Spinal cord (tissue), 10 donors: ENCODE measurements around the gene DDX50. TPM values are rescaled to one million over a fixed set of nuclear protein-coding genes. Genes with fewer than 3 reads are reported as not detected.
"Not testable (repeated sequence)": the region's sequence is repeated elsewhere in the genome, so short reads cannot be mapped to it uniquely, and the experiment has no call there.

Experiments used
- DNase-seq, 6 donors: peaks; one replicate each; pipeline versions ENCODE4 v3.0.0 to v3.0.0-alpha.2; 2013 to 2015; ENCODE audit warnings: low spot score in 6 of 6, low read depth in 4 of 6
- H3K27ac ChIP-seq: one replicate; pipeline ENCODE4 v1.5.1; 2013; ENCODE audit warnings: low read depth, low read length, control low read depth
- H3K27me3 ChIP-seq: one replicate; pipeline ENCODE4 v1.6.1; 2013; ENCODE audit warnings: low read length; ENCODE audit not compliant: control insufficient read depth, insufficient read depth
- H3K36me3 ChIP-seq: one replicate; pipeline ENCODE4 v1.6.1; 2013; ENCODE audit warnings: low read length; ENCODE audit not compliant: control insufficient read depth, insufficient read depth
- H3K4me1 ChIP-seq: one replicate; pipeline ENCODE4 v1.6.1; 2013; ENCODE audit warnings: low read length; ENCODE audit not compliant: control insufficient read depth, insufficient read depth
- H3K4me3 ChIP-seq: one replicate; pipeline ENCODE4 v1.5.1; 2013; ENCODE audit warnings: low read depth, low read length, control low read depth
- H3K9me3 ChIP-seq: one replicate; pipeline ENCODE4 v1.6.1; 2013; ENCODE audit warnings: low read length; ENCODE audit not compliant: control insufficient read depth, insufficient read depth
- WGBS: methylation state at CpG from one replicate; pipeline ENCODE4 v1.1.5; 2013; ENCODE audit warnings: missing lambda C conversion rate; ENCODE audit not compliant: insufficient coverage; 5-methylcytosine and 5-hydroxymethylcytosine counted together
- polyA plus RNA-seq, 2 donors: library from polyadenylated mRNA; unstranded; fragments of 120-200 nt; gene quantifications; one replicate each; pipeline ENCODE4 v1.2.1, GENCODE V29; 2013; ENCODE audit not compliant: insufficient read length in 2 of 2
- total RNA-seq, 2 donors: library from RNA; depleted of rRNA in 1 of 2; stranded (reverse); fragments of 120-200 nt in 1 of 2; fragments of >200 nt in 1 of 2; gene quantifications; one replicate each; pipeline versions ENCODE4 v1.2.3 to v1.2.4, GENCODE V29; 2013 to 2014
- donor health status: healthy.

Gene DDX50
- total and polyA plus RNA-seq, 4 donors = 32.6 to 51.8 (median 39.7) TPM

DNA sequence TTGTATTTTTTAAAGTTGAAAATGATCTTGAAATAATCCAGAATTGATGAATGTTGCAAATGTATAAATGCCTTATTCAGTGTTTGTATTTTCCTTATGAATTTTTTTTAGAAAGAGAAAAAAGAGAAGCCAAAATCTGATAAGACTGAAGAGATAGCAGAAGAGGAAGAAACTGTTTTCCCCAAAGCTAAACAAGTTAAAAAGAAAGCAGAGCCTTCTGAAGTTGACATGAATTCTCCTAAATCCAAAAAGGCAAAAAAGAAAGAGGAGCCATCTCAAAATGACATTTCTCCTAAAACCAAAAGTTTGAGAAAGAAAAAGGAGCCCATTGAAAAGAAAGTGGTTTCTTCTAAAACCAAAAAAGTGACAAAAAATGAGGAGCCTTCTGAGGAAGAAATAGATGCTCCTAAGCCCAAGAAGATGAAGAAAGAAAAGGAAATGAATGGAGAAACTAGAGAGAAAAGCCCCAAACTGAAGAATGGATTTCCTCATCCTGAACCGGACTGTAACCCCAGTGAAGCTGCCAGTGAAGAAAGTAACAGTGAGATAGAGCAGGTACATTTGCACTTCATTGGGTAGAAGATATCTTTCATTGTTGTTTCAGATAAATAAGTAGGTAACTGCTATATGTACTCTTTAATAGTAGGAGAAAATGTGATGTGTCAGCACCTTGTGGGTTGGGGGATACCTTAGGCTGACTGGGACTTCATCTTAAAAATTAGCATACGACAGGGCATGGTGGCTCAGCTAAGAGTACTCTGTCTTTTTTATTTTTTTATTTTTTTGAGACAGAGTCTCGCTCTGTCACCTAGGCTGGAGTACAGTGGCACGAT is 58.8 kb downstream of the DDX50 start:
- peaks cover 8% of the 10 kb centered on the region for H3K4me1 ChIP-seq
- no peaks in the 10 kb centered on the region for H3K27me3 ChIP-seq
- peaks cover 25% of the 10 kb centered on the region for H3K36me3 ChIP-seq
- 100% methylated on average over 1 of the region's 4 CpGs for WGBS
- no peaks in the 10 kb centered on the region for H3K9me3 ChIP-seq
- no peak overlapping the region for H3K27ac ChIP-seq
- no peak for DNase-seq
- H3K4me3 ChIP-seq = no peak overlapping the region

DNA sequence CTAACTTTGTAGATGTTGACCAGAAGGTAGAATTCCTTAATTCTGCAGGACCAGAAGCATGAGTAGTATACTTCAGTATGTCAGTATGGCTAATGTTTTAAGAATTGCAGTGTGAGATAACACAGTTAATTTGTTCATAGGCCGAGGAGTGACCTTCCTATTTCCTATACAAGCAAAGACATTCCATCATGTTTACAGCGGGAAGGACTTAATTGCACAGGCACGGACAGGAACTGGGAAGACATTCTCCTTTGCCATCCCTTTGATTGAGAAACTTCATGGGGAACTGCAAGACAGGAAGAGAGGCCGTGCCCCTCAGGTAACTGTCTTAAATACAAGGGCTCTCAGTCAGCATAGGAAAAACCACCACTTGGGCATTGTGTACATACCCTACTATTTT is 62.0 kb downstream of the DDX50 start:
- H3K4me3 ChIP-seq = no peak overlapping the region
- WGBS = 100% methylated on average over 2 of the region's 4 CpGs
- no peaks in the 10 kb centered on the region for H3K4me1 ChIP-seq
- H3K27ac ChIP-seq = no peak overlapping the region
- no peaks in the 10 kb centered on the region for H3K27me3 ChIP-seq
- no peak for DNase-seq
- no peaks in the 10 kb centered on the region for H3K9me3 ChIP-seq
- peaks cover 45% of the 10 kb centered on the region for H3K36me3 ChIP-seq

DNA sequence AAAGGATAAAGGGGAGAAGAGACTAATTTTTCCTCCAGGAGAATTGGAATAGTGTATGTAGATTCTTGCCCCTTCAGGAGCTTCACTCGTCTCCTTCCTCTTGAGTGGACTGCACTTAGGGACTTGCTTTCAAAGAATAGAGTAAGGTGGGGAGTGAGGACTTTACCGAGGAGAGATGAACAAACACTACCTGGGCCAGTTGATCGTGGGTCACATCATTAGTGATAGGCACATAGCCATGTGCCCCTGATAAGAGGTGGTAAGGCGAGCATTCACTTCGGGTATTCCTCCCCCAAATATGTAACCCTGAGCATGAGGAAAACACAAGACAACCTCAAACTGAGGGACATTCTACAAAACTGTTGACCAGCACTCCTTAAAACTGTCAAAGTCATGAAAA is 72.9 kb downstream of the DDX50 start:
- no peaks in the 10 kb centered on the region for H3K27me3 ChIP-seq
- peaks cover 54% of the 10 kb centered on the region for H3K36me3 ChIP-seq
- no peak overlapping the region for H3K4me3 ChIP-seq
- no peaks in the 10 kb centered on the region for H3K4me1 ChIP-seq
- no peak for DNase-seq
- H3K27ac ChIP-seq = no peak overlapping the region
- H3K9me3 ChIP-seq = no peaks in the 10 kb centered on the region
- WGBS = 93% methylated on average over 2 of the region's 5 CpGs

DNA sequence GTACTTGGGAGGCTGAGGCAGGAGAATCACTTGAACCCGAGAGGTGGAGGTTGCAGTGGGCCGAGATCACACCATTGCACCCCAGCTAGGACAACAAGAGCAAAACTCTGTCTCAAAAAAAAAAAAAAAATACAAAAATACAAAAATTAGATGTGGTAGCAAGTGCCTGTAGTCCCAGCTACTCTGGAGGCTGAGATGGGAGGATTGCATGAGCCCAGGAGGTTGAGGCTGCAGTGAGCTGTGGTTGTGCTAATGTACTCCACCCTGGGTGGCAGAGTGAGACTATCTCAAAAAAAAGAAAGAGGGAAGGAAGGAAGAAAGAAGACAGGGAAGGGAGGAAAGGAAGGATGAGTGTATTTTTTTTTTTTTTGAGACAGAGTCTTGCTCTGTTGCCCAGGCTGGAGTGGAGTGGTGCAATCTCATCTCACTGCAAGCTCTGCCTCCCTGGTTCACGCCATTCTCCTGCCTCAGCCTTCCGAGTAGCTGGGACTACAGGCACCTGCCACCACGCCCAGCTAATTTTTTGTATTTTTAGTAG is 74.9 kb downstream of the DDX50 start:
- peaks cover 52% of the 10 kb centered on the region for H3K36me3 ChIP-seq
- H3K9me3 ChIP-seq, H3K27me3 ChIP-seq, DNase-seq, H3K27ac ChIP-seq, H3K4me1 ChIP-seq, H3K4me3 ChIP-seq: not testable (repeated sequence)
- no CpG with 5 or more reads among the region's 5 CpGs for WGBS

DNA sequence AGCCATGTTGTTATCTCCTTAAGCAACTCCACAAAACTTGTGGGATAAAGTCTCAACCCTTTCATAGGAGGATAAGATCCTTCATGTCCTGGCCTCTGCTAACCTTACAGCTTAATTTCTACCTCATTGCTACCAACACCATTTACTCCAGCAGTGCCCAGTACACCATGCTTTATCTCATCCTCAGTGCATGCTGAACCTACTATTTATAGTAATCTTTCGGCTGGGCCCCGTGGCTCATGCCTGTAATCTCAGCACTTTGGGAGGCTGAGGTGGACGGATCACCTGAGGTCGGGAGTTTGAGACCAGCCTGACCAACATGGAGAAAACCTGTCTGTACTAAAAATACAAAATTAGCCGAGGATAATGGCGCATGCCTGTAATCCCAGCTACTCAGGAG is 78.6 kb downstream of the DDX50 start:
- H3K9me3 ChIP-seq, H3K27me3 ChIP-seq, H3K4me1 ChIP-seq, H3K4me3 ChIP-seq, H3K27ac ChIP-seq, DNase-seq: not testable (repeated sequence)
- 83% methylated on average over 4 of the region's 6 CpGs for WGBS
- peaks cover 39% of the 10 kb centered on the region for H3K36me3 ChIP-seq

DNA sequence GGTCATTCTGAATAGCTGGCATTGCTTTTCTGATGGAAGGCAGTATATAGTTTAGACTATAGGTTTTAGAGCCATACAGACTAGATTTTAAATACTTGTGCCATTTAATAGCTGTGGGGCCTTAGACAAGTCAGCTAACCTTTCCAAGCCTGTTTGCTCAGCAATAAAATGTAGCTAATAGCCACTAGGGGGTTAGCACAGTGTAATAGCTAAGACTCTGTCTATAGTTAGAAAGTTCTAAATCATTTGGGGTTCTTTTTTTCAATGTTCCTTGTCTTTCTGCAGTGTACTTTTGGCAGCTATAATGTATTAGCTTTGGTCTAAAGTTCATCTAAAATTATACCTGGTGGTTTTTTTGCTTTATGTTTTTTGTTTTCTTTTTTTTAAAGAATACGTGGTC is 80.0 kb downstream of the DDX50 start:
- H3K4me3 ChIP-seq = no peak overlapping the region
- no CpG with 5 or more reads among the region's 1 CpG for WGBS
- no peaks in the 10 kb centered on the region for H3K4me1 ChIP-seq
- H3K36me3 ChIP-seq = peaks cover 37% of the 10 kb centered on the region
- H3K9me3 ChIP-seq = no peaks in the 10 kb centered on the region
- no peak for DNase-seq
- no peak overlapping the region for H3K27ac ChIP-seq
- H3K27me3 ChIP-seq = no peaks in the 10 kb centered on the region

DNA sequence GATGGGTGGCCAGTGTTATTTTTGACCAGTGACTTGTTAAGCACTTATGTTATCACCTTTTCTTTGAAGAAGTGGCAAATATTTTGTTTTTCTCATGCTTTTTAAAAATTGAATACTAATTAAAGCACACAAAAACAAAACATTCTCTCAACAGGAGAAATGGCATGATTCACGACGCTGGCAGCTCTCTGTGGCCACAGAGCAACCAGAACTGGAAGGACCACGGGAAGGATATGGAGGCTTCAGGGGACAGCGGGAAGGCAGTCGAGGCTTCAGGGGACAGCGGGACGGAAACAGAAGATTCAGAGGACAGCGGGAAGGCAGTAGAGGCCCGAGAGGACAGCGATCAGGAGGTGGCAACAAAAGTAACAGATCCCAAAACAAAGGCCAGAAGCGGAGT is 81.3 kb downstream of the DDX50 start:
- H3K9me3 ChIP-seq = no peaks in the 10 kb centered on the region
- no peak for DNase-seq
- WGBS = 93% methylated on average over 10 of the region's 11 CpGs
- no peak overlapping the region for H3K27ac ChIP-seq
- H3K4me3 ChIP-seq = no peak overlapping the region
- H3K36me3 ChIP-seq = peaks cover 30% of the 10 kb centered on the region
- no peaks in the 10 kb centered on the region for H3K4me1 ChIP-seq
- H3K27me3 ChIP-seq = no peaks in the 10 kb centered on the region

DNA sequence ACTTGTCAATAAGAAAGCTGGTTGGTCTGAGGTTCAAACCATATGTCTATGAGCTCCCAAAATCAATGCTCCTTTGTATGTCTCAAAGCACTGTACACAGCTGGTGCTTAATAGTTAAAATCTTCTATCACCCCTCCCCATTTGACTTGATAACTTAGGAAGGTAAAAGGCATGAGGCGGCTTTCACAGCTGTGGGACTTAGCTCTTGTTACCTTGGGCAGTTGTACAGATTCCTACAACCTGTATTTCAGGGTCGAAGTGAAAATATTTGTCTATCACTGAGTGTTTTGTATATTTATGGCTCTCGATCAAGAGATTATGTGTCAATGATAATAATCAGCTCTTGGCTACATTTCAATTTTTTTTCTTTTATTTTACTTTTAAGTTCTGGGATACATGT is 86.5 kb downstream of the DDX50 start:
- no peak for DNase-seq
- peaks cover 13% of the 10 kb centered on the region for H3K36me3 ChIP-seq
- peaks cover 18% of the 10 kb centered on the region for H3K4me1 ChIP-seq
- H3K27me3 ChIP-seq = no peaks in the 10 kb centered on the region
- no peak overlapping the region for H3K4me3 ChIP-seq
- no CpG with 5 or more reads among the region's 3 CpGs for WGBS
- H3K9me3 ChIP-seq = no peaks in the 10 kb centered on the region
- no peak overlapping the region for H3K27ac ChIP-seq

DNA sequence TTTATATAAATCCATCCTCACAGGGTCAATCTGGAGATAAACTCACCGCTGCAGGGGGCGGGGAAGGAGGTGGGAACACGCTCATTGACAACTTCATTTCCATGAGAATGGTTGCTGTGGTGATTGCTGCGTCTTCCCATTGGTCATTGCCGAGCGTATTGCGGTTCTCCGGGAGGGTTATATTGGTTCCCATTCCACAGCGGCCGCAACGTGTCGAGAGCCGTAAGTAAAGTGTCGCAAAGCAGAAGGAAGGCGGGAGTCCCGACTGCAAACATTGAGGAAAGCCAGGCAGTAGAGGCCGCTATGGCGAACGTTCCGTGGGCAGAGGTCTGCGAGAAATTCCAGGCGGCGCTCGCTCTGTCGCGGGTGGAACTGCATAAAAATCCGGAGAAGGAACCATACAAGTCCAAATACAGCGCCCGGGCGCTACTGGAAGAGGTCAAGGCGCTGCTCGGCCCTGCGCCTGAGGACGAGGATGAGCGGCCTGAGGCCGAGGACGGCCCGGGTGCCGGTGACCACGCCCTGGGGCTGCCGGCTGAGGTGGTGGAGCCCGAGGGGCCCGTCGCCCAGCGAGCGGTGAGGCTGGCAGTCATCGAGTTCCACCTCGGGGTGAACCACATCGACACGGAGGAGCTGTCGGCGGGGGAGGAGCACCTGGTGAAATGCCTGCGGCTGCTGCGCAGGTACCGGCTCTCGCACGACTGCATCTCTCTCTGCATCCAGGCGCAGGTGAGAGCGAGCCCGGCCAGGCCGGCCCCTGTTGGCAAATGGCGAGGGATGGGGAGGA is 87.6 kb downstream of the DDX50 start, which contains the start of gene KIFBP:
KIFBP (plus strand) TSS at position 274 of the 787 bp plus-strand sequence; CDS start at position 304, 30 bp downstream.
- Histone ChIP-seq H3K4me1 (peaks cover 21% of the 10 kb centered on the region), H3K27ac (peak within 1 kb of the TSS; percentile 62), H3K9me3 (no peaks in the 10 kb centered on the region), H3K36me3 (peaks cover 9% of the 10 kb centered on the region), H3K4me3 (peak within 1 kb of the TSS; percentile 69), H3K27me3 (no peaks in the 10 kb centered on the region)
- WGBS = 0% methylated on average over 61 of the region's 62 CpGs
- peak; percentile 94 to 99 (median 96) for DNase-seq
